CD4-positive, alpha-beta T cell treated with Interleukin-1 beta for 1 hour (primary cell): ENCODE data around the gene CS.

Experiments used
- DNase-seq, 2 donors: peaks; one replicate each; pipeline ENCODE4 v3.0.0-alpha.2; 2020 to 2022

Gene CS

DNA sequence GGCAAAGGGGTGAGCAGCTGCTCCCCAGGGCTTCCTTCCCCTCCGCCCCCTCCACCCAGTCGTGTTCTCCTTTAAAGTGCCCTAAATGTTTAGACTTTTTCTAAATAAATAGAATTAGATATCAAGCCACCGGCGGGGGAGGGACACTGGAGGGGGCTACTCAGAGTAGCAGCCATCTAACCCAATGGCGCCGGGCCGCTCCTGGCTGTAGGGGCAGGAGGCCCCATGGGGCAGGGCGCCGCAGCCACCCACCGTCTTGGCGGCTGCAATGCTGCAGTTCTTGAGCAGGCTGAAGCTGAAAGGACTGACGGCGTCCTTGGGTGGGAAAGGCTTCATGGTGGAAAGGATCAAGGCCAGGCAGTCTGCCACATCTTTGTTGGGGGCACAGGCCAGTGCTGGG lies 57.1 kb downstream of the CS start:
- DNase-seq = no peak

GRCh38 chr12:56241424-56242303 lies 58.5 kb downstream of the CS start:
- DNase-seq = no peak

DNA sequence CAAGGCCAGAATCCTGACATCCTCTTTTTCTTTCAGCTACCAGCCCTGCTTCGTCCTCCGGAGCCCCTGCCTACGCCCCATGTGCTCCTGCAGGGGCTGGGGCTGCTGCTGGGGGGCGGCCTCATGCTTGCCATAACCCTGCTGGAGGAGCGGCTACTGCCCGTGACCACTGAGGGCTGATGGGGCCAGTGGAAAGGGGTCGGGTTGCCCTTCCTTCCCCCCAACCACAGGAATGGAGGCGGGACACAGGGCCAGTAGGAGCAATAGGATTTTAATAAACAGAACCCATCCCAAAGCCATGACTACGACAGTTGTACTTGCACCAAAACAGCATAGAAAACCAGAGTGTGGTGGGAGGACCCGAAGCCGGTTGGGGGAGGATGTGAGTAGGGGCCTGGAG lies 62.6 kb downstream of the CS start:
- no peak for DNase-seq

- no peak for DNase-seq
Measured at GRCh38 chr12:56236985-56237384, 63.1 kb downstream of the CS start.

GRCh38 chr12:56236091-56236490 lies 64.0 kb downstream of the CS start:
- DNase-seq = no peak

DNA sequence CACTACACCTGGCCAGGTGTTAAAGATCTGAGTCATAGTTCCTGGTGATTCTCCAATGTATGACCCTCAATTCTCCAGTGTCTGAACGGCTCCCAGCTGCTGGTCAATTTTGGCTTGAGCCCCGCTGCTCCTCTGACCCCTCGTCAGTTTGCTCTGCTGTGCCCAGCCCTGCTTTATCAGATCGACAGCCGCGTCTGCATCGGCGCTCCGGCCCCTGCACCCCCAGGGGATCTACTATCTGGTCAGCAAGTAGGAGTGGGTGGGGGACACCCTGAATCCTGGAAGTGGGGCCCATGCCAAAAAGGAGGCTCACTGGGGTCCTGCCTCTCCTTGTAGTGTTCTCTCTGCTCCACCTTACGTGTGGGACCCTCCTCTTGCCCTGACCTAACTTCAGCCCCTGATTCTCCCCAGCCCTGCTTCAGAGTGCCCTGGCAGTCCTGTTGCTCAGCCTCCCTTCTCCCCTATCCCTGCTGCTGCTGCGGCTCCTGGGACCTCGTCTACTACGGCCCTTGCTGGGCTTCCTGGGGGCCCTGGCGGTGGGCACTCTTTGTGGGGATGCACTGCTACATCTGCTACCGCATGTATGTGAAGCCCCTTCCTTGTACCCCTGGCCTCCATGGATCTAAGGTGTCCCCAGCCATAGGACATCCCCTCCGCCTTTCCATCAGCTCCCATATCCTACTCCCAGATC lies 65.2 kb downstream of the CS start:
- no peak for DNase-seq

DNA sequence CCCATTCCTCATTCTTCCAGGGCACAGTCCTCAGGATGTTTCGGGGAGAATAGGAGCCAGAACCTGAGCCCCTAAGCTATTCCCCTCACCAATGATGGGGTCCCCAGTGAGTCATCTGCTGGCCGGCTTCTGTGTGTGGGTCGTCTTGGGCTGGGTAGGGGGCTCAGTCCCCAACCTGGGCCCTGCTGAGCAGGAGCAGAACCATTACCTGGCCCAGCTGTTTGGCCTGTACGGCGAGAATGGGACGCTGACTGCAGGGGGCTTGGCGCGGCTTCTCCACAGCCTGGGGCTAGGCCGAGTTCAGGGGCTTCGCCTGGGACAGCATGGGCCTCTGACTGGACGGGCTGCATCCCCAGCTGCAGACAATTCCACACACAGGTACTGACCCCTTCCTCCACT lies 68.9 kb downstream of the CS start:
- no peak for DNase-seq

GRCh38 chr12:56230432-56231183 lies 69.5 kb downstream of the CS start:
- DNase-seq = no peak

- no peak for DNase-seq
Measured at GRCh38 chr12:56229916-56230431, 70.2 kb downstream of the CS start, which contains the start of gene SLC39A5. TSS of gene SLC39A5 (plus strand) at chr12:56230051. CDS start at chr12:56231275, 1,224 bp downstream.

- no peak for DNase-seq
Measured at GRCh38 chr12:56229082-56229481, 71.0 kb downstream of the CS start.

DNA sequence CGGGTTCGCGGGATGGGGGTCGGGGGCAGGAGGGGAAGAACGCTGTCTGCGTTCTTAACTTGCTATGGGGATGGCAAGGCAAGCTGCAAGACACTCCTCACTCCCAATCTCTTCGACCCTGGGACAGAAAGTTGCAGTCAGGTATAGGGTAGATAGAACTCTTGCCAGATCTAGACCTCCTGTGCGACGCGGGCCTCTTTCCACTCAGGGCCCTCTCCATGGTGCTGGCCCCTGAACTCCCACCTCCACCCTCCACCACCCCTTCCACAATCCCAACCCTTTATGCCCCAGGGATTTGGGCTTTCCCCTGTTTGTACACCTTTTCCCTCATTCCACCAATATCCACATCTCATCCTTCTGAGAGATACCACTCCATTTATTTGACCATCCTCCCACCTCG lies 75.2 kb downstream of the CS start:
- DNase-seq = no peak

- DNase-seq = peak; percentile 92 to 94
Measured at GRCh38 chr12:56224102-56224701, 75.9 kb downstream of the CS start, which contains the start of gene NABP2. TSS of gene NABP2 (plus strand) at chr12:56224342. CDS start at chr12:56224857, 515 bp downstream.

DNA sequence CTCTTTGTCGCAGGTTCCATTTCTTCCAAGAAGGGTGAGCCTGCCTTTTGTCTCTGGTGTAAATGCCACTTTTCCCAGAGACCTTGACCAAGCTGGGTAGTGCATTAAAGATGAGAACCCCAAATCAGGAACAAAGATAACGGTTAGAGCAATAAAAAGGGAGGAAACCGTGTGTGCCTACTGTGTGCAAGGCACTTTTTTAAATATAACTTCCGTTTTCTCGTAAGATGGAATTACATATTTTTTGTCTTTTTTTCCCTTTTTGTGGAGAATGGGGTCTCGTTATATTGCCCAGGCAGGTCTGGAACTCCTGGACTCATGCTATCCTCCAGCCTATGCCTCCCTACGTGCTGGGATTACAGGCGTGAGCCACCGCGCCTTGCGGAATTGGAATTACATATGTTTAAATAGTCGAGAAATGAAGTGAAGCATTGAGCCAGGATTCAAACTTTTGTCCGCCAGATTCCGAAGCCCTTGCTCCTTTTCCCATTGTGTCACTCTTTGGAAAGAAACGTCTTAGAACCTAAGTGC lies 76.5 kb downstream of the CS start:
- DNase-seq = no peak

- DNase-seq = no peak
Measured at GRCh38 chr12:56222531-56222895, 77.6 kb downstream of the CS start.

DNA sequence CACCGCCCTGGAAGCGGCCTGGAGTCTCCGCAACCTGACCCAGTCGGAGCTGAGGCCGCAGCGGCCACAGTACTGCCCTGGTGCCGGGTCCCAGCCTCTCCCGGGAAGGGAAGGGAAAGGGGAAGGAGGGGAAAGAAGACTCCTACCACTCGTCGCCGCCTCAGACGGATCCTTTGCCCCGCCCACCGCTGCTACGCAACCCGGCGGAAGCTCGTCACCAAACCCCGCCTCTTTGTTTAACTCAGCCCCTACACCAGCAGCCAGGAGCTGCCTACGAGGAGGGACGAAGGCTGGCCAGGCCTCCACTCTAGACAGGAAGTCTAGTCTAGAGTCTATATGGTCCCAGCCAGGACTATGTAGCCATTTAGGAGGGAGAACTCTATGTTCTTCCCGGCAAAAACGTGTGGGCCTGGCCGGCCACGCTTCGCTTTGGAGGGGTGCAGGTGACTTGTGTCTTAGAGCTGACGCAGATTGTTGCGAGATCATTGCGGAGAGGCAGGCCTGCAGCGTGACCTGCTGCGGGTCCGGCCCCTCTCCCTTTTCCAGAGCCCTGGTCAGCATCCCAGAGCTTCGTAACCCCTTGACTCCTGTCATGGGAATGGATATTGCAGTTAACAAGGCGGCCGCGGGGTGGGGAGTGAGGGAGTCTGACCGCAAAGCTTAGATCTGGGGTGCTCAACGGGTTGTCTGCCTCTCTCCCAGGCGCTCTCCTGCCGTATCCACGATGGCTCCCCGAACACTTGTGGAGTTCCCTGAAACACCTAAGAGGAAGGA lies 78.2 kb downstream of the CS start, which contains the start of gene RNF41:
Gene RNF41 (minus strand): TSS at position 166 of the 774 bp plus-strand sequence. CDS start 7,875 bp downstream, outside the sequence.
- DNase-seq = peak; percentile 93 to 94
